ENCODE data around the gene MINDY1.

The MINDY1 gene

DNA sequence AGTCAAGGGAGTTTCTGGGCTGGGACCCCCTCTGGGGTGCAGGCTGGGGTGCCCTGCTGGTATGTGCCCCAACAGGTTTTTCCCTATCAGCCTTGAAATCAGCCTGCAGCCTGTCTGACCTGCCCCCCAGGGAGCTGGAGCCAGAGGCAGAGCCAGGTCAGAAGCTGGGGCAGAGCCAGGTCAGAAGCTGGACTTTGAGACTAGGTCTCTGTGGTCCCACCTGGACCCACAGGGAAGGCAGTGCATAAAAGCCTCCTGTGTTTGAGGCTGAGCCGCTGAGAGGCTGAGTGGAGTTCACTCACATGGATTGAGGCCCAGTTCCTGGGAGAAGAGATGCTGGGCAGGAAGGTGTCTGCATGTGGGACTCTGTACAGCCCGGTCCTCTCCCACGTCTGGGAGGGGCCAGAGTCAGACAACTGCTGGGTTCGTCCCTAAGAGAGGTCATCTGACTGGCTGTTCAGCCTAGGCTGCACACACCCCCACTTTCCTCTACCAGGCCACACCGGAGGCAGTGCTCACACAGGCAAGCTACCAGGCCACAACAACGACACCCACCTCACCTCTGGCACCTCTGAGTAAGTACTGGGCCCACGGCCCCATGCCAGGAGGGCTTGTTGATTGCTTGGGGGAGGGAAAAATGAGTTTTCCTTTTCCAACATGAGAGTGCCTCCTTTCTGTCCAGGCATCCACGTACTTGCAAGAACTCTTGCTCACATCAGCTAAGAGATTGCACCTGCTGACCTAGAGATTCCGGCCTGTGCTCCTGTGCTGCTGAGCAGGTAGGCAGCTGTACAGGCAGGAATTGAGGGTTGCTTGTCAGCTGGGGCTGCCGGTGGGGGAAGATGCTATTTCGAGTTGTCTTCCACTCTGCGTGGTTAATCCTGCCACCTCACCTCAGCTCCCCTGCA, 24.6 kb downstream of the MINDY1 start, which contains the start of gene ANXA9:
TSS of gene ANXA9 (plus strand) at position 488 of the 908 bp plus-strand sequence. CDS start 814 bp downstream, outside the sequence.
- no peak for DNase-seq

DNA sequence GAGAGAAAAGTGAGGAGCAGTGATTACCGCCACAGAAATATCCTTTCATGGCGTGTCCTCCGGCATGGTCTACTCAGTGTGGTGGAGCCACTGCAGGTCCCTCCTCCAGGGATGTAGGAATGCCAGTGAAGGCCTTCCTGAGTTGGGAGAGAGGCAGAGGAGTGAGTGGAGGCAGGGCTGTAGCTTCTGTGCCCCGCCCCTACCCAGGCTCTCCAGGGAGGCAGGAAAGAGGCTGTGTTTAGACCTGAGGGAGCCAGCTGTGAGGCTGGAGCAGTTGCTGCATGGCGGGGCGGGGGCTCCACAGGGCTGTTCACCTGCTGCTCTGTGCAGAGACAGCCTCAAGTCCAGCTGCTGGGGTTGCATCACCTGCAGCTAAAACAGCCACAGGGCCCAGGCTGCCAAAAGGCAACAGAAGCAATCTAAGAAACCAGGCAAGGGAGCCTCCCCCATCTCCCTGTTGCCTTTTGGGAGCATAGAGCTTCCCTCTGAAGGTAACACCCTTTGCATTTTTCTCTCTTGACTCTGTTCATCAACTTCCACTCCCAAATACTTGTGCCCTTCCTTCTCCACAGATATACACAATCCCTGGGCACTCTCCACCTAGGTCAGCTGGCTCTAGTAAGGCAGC, 25.4 kb downstream of the MINDY1 start:
- DNase-seq: peak; percentile 14

DNA sequence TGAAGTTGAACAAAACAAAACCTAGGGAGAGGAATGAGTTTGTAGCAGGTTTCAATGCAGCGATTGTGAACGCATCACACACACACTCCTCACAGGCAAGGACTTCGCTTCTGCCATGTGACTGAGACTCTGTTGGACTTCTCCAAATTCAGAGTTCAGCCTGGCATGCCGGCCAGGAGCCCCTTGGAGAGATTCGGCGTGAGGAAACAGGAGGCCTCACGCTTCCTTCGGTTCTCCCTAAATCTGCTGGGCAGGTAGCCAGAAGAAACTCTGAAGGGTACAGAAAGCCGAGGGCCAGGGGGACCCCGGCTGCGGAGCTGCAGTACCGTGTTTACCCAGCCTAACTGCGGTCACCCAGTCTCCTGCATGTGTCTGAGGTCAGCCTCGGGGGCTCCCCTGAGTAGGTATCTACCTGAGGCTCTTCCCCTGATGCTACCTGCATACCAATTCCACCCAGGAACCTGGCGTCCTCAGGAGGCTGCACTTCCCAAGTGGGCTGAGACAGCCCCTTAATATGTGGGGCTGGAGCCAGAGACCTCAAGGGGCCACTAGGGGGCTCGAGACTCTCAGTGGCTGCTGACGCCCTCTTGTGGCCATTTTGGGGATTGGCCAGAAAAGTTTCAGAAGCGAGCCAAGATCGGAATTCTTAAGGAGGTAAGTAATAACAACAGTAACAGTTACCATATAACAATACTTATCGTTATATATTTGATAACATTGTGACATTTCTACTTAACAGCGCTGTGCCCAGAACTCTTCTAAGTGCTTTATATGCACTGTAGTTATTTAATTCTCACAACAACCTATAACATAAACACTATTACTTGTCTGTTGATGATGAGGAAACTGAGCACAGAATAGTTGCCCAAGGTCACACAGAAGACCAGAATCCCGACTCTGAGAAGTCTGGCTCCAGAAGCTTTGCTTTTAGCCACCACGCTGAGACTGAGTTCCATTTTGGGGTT, 27.3 kb downstream of the MINDY1 start:
- peak; percentile 82 for DNase-seq

DNA sequence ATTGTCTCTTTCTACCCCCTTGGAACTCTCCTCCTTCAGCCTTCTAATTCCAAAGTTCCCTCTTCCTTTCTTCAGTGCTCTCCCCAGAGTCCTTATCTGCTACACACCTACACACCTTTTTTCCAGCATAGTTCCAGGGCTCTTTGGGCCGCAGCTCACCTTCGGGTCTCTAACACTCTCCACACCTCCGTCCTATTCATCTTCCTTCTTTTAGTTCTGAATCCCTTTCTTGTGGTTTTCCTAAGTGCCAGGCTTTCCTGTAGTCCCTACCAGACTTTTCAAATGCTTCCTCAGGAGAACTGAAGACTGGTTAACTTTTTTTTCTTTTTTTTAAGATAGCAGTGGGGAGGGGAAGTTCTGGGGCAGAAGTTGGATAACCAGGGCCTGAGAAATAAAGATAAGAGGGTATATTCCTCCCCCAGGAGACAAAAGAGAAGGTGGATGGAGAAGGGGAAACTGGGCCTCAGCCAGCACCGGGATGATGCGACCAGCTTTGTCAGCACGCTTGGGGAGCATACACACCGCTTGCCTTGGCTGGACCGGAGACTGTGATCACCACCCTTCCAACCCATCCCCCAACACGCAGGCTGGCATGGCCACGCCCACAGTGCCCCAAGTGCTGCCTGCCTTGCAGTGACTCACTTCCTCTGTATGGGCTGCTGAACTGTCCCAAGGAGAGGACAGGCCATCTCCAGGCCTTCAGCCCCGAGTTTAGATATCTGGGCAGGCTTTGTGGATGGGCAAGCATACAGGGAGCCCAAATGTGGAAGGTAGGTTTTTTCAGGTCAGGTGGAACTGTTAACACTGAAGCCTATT, 29.6 kb downstream of the MINDY1 start:
- peak; percentile 81 for DNase-seq

DNA sequence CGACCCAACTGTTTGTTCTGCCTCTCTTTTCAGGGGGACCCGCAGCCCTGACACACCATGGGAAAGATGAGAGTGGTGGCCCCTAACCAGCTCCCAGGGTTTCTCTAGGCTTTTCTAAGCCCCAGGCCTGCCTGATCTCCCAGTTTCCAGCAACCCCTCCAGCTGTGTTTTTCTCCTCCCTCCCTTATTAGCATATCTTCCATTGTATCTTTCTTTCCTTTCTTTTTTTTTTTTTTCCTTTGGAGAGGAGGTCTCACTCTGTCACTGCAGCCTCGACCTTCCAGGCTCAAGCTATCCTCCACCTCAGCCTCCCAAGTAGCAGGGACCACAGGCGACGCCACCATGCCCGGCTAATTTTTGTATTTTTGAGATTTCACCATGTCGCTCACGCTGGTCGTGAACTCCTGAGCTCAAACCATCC, 30.3 kb downstream of the MINDY1 start:
- no peak for DNase-seq

DNA sequence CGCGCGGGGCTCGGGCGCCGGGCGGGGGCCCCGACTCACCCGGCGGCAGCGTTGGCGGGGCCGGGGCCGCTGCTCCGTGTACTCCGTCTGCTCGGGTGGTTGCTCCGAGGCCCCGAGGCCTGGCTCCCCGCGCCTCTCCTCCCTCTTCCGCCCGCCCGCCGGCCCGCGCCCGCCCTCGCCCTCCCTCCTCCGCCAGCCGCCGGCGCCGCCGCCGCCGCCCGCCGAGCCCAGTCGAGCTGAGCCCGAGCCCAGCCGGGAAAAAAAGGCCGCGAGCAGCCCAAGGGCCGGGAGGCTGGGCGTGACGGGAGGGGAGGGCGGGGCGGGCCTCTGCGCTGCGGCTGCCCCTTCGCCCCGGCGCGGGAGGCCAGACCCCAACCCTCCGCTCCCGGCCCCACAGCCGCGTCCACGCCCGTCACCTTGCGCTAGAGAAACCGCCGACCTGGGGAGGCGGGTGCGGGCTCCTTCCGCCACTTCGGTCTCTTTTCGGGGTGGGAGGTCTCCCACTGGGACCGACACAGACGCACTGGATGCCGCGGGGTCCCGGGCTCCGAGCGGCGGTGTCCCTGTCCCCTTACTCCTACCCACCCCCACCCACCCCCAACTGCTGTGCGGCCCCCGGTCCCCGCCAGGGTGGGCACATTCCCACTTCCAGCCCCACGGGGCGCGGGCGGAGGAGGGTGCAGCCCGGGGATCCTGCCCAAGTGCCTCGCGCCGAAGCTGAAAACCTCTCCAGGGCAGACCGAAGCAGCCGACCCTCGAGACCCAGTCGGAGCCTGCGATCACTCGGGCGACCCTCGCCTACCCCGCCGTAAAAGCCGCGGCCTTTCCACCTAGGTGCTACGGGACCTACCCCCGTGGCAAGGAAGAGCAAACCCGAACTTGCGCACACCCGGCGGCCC, 31.9 kb downstream of the MINDY1 start, which contains the start of gene CERS2:
TSS of gene CERS2 (minus strand) at position 256 of the 899 bp plus-strand sequence. CDS start 5,745 bp downstream, outside the sequence.
- peak; percentile 70 for DNase-seq

DNA sequence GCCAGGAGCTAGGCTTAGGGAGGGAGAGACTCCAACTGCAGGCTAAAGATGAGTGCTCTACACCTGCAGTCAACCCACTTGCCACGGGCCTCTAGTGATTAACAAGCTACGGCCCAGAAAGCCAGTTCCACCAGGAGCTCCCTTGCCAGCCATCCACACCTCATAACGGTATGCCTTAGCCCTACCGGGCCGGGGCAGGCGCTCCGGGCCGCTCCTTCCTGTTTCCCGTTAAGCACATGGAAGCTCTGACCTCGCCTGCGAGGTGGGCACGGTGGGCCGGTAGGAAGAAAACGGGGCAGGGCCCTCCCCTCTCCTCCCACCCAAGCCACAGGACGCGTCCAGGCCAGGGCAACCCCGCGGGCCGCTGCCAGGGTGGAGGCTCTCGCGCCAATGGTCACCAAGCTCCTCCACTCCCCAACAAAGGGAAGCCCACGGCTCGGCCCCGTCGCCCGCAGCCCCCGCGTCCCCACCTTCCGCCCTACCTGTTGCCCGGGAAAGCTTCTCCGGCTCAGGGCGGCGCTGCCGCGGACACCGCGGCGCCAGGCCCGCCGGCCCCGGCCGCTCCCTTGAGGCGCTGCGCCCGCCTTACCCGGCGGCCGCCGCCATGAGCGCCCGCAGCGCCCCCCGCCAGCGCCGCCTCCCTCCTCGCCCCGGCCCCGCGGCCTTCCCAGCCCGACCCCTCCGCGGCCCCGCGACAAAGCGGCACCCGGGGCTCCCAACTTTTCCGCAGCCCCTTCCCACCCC, 32.7 kb downstream of the MINDY1 start:
- DNase-seq: no peak

DNA sequence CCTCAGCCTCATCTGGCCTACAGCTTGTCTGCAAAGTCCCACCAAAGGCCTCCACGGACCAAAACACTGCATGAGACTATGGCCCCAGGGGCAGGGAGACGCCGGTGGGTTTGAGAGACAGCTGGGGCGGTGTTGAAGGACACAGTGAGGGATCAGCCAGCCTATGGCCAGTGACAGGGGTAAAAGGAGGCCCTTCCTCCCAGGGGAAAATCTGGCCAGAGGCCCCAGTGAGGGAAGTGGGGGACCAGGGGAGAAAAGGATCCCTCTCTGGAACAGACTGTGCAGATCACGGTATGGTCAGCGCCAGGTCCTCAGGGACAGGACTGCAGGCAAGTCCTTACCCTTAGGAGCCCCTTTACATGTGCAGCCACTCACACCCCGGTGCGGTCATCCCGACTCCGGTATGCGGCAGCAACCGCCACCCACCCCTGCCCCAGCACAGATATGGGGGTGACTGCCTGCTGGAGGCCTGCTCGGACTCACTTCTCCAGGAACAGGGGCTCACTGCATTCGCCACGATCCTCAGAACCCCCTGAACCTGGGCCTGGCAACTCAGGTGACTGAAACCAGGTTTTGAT, 33.4 kb downstream of the MINDY1 start:
- DNase-seq: no peak

DNA sequence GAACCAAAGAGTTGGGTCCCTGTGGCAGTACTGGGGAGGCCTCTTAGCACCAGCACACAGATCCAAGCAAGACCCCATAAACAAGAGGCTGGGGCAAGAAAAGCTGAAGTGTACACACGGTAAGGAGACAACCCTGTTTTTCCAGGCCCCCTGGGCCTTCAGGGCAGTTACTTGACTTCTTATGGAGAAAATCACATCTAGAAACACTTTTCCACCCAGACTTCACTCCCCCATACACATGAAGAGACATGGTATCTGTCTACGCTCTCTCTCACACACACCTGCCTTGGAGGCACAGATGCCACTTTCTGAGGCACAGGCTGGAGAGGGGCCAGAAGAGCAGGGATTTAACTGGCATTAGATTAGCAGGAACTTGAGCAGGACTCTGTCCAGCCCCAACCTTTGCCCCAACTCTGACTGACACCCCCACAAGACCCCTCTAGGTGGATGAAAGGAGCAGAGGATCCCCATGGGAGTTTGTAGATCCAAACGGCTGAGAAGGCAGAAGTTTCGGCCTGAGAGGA, 34.2 kb downstream of the MINDY1 start:
- DNase-seq: no peak

DNA sequence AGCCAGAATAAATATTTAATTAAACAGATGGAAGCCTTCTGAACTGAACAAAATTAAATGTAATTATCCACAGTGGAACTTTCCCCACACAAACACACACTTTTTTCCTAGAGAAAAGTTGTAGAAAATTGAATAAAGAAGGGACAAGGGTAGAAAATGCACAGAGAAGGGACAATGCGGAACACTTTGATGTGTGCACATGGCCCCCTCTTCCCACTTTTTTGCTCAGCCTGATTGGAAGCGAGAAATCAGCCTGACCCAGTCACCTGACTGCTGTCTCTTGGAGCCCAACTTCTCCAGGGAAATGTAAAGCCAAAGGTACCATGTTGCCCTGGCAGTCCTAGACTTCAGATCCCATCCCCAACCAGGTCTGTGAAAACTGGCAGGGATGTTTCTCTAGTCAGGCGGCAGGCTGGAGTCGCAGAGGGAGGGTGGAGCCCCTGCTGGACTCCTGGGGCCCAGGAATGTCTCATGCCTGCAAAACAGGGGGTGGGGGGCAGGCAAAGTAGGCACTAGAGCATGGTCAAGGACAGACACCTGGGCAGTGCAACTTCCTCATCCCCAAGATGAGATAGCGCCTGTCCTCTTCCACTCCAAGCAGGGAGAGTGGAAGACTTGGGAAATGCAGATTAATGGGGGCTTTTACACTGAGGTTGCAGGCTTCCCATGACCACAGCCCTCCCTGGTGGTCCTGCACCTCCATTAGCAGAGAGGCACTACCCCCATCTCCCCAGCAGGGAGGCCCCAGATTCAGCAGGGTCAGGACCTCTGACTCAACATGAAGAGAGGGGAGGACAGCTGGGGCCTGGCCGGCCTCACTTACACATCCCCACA, 34.9 kb downstream of the MINDY1 start:
- no peak for DNase-seq

DNA sequence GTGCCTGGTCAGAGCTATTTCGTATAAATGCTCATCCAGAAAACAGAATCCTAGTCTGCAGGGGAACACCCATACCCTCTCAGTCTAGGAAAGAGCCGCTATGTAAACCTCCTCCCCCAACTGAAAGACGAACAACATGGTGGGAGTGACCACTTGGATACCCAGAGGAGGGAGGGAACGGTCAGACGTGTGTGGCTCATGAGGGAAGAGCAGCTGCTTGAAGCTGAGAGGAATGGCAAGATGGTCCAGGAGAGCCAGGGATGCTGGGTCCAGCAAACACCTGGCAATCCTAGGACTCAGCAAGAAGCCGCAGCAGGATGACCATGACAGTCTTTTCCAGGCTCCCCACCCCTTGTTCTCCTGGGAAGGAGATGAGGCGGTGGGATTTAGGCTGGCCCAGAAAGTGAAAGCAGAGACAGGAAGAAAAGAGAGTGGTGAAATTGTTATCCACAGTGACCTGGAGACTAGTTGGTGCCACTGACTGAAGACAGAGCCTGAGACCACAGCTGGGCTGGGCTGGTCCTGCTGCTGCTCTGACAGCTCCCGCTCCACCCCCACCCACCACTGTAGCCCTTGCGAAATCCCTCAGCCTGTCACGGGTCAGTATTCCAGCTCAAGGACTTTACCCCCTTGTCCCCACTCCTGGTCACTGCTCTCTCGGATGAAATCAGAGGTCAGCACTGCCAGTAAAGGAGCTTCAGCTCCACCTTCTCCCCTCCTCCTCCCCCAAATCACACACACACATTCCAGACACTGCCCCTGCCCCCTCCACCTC, 35.7 kb downstream of the MINDY1 start:
- DNase-seq: no peak

DNA sequence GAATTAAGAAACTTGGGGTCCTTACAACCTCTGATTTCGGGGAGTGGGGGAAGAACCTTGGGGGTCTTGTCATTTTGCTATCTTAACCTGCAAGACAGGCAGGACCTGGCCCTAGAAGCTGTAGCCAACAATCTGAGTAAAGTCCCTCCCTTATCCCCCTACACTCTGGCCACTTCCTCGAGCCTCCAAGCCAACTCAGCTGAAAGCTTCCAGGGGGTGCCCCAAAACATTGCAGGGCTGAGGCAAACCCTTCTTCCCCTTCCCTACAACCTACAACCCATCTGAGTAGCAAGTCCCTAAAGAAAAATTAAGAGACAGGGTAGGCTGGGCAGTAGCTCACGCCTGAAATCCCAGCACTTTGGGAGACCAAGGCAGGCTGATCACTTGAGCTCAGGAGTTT, 37.1 kb downstream of the MINDY1 start:
- no peak for DNase-seq

DNA sequence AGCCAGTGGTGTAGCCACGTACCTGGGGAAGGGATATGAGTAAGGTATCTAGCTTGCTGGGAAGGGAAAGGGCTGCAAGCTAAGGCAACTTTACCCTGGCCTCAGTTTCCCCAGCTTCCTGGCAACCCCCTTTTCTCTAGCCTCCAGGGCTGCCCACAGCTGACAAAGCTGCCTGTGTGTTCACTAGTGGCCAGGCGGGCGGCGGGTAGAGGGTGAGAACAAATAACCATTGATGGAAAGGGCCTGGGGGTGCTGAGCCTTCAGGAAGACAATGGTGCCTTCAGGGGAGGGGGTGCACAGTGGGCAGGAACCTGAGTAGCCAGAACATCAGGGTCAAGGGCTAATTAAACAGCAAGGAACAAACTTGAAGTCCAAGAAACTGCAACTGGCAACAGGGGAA, 38.2 kb downstream of the MINDY1 start:
- DNase-seq: no peak

DNA sequence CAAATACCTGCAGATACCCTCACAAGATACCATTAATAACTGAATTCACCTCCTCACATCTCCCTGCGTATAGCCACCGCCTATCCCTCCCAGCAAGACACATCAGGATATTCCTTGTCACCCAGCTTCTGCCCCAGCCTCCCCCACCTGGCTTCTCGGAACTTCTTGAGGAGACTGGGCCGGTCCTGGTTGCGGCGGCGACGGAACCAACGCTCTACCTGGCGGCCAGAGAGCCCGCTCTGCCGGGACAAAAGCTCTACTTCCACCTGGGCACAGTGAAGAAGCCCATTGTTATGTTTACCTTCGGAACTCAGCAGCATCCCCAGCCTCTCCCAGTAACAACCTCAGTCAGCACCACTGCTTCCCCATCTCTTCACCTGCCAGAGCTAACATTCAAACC, 38.8 kb downstream of the MINDY1 start:
- no peak for DNase-seq

DNA sequence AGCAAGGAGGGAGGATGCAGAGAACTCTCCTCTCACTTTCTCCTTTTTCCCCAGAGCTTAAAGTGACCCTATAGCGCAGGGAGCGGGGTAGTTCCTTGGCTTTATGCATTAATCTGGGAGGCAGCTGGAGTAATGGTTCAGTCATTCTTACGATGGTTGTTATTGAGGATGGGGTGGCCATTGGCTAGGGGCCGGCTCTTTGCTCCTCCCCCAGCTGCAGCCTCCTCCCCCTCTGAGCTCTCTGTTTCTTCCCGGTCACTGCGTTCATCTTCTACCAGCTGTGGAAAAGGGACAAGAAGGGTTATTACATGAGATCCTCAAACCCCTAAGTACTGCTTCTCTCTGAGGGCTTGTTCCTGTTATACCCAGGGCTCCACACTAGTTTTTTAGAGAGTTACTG, 40.7 kb downstream of the MINDY1 start:
- no peak for DNase-seq

DNA sequence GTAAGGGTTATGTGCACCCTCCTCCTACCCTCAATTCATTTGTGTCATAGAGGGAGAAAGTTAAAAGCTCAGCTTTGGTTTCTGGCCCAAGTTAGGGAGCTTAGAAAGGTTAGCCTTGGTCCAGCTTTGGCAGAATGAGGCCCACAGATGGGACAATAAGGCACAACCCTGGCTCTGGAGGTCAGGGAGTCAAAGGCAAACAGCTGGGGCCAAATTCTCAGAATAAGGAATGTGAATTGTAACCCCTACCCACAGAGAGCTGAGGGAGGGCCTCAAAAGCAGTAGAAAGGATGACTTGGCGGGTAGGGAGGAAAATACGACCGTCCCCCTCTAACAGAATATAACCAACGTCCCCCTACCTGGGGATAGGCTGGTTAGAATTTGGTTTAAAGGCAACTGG, 41.1 kb downstream of the MINDY1 start:
- no peak for DNase-seq

DNA sequence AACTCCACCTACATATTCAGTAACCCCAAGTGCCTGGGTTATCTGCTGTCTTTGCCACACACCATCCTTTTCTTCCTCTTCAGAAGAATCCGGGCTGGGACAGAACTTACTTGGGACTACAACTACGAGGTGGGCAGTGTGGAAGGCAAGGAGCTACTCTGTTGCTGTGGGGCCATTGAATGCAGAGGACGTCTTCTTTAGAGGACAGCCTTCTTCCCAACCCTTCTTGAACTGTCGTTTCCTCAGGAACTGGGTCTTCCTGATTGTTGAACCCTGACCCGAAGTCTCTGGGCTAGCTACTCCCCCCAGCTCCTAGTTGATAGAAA, 42.6 kb downstream of the MINDY1 start:
- no peak for DNase-seq
